HG03139 (cell line): ENCODE results near the gene CYFIP2.
"Not testable (repeated sequence)": the region's sequence is repeated elsewhere in the genome, so short reads cannot be mapped to it uniquely, and the experiment has no call there.

Experiments used
- ATAC-seq: cut with Tn5 transposase; IDR thresholded peaks from one replicate; pipeline ENCODE4 v1.9.1; 2021; ENCODE audit not compliant: unreplicated experiment

CYFIP2 gene

GRCh38 chr5:157265714-157266285 is at the start of gene CYFIP2:
Gene CYFIP2, plus strand, starts transcription at chr5:157266123. Its CDS starts 19,239 bp downstream, at chr5:157285362.
- peak; percentile 85 for ATAC-seq

- ATAC-seq, result no peak
Observed at GRCh38 chr5:157216391-157217142, 49.4 kb upstream of the CYFIP2 start.

- no peak for ATAC-seq
Observed at GRCh38 chr5:157217289-157218024, 48.5 kb upstream of the CYFIP2 start.

- peak; percentile 39 for ATAC-seq
Observed at GRCh38 chr5:157219491-157220271, 46.2 kb upstream of the CYFIP2 start.

- no peak for ATAC-seq
Observed at GRCh38 chr5:157221959-157222358, 44.0 kb upstream of the CYFIP2 start.

- ATAC-seq, result no peak
Observed at GRCh38 chr5:157222506-157223230, 43.3 kb upstream of the CYFIP2 start.

GRCh38 chr5:157225469-157226422 is 40.2 kb upstream of the CYFIP2 start:
- ATAC-seq, result no peak

GRCh38 chr5:157230610-157231009 is 35.3 kb upstream of the CYFIP2 start:
- ATAC-seq, result no peak

- ATAC-seq, result no peak
Observed at GRCh38 chr5:157232706-157233105, 33.2 kb upstream of the CYFIP2 start.

GRCh38 chr5:157233515-157233914 is 32.4 kb upstream of the CYFIP2 start:
- no peak for ATAC-seq

- ATAC-seq, result no peak
Observed at GRCh38 chr5:157236423-157236822, 29.5 kb upstream of the CYFIP2 start.

GRCh38 chr5:157241483-157241882 is 24.4 kb upstream of the CYFIP2 start:
- ATAC-seq, result no peak

GRCh38 chr5:157244704-157245103 is 21.2 kb upstream of the CYFIP2 start:
- ATAC-seq, result not testable (repeated sequence)

- ATAC-seq, result no peak
Observed at GRCh38 chr5:157245476-157245875, 20.4 kb upstream of the CYFIP2 start.

- no peak for ATAC-seq
Observed at GRCh38 chr5:157245886-157246285, 20.0 kb upstream of the CYFIP2 start.

GRCh38 chr5:157247267-157247666 is 18.7 kb upstream of the CYFIP2 start:
- no peak for ATAC-seq

GRCh38 chr5:157248821-157249470 is 17.0 kb upstream of the CYFIP2 start:
- ATAC-seq, result no peak

- ATAC-seq, result peak; percentile 93
Observed at GRCh38 chr5:157252711-157253465, 13.0 kb upstream of the CYFIP2 start.
